GM19023 (cell line): ENCODE results near the gene NEBL.

ENCODE experiments used
- ATAC-seq: cut with Tn5 transposase; IDR thresholded peaks from one replicate; pipeline ENCODE4 v1.9.1; 2021; ENCODE audit warnings: mild to moderate bottlenecking, moderate library complexity; ENCODE audit not compliant: unreplicated experiment

NEBL gene

GRCh38 chr10:20870834-20871233, 26.3 kb downstream of the NEBL start:
- ATAC-seq: no peak

- no peak for ATAC-seq
Observed at GRCh38 chr10:20863008-20863407, 34.1 kb downstream of the NEBL start.

- ATAC-seq: no peak
Observed at GRCh38 chr10:20858292-20859124, 38.6 kb downstream of the NEBL start.

GRCh38 chr10:20856484-20856883, 40.6 kb downstream of the NEBL start:
- no peak for ATAC-seq

GRCh38 chr10:20855398-20856038, 41.6 kb downstream of the NEBL start:
- no peak for ATAC-seq

- ATAC-seq: no peak
Observed at GRCh38 chr10:20853276-20853675, 43.8 kb downstream of the NEBL start.

- no peak for ATAC-seq
Observed at GRCh38 chr10:20852303-20852702, 44.8 kb downstream of the NEBL start.

GRCh38 chr10:20847512-20847911, 49.6 kb downstream of the NEBL start:
- ATAC-seq: no peak

GRCh38 chr10:20846263-20846662, 50.8 kb downstream of the NEBL start:
- ATAC-seq: no peak

GRCh38 chr10:20841419-20841818, 55.7 kb downstream of the NEBL start:
- ATAC-seq: no peak

GRCh38 chr10:20839910-20840309, 57.2 kb downstream of the NEBL start:
- ATAC-seq: no peak

- no peak for ATAC-seq
Observed at GRCh38 chr10:20839141-20839540, 58.0 kb downstream of the NEBL start.

- ATAC-seq: no peak
Observed at GRCh38 chr10:20836401-20836800, 60.7 kb downstream of the NEBL start.

- ATAC-seq: no peak
Observed at GRCh38 chr10:20835335-20835734, 61.8 kb downstream of the NEBL start.

- ATAC-seq: no peak
Observed at GRCh38 chr10:20834825-20835224, 62.3 kb downstream of the NEBL start.

- no peak for ATAC-seq
Observed at GRCh38 chr10:20822825-20823224, 74.3 kb downstream of the NEBL start.

- no peak for ATAC-seq
Observed at GRCh38 chr10:20817646-20818045, 79.5 kb downstream of the NEBL start.

GRCh38 chr10:20817116-20817515, 80.0 kb downstream of the NEBL start:
- no peak for ATAC-seq

- ATAC-seq: no peak
Observed at GRCh38 chr10:20814116-20814515, 83.0 kb downstream of the NEBL start.

- ATAC-seq: no peak
Observed at GRCh38 chr10:20811131-20811530, 86.0 kb downstream of the NEBL start.

GRCh38 chr10:20809631-20810030, 87.5 kb downstream of the NEBL start:
- no peak for ATAC-seq

- ATAC-seq: no peak
Observed at GRCh38 chr10:20806487-20806886, 90.6 kb downstream of the NEBL start.
